ENCODE measurements around the gene GPR89B.
A peak's percentile ranks its signal among the peaks of the same experiment; 100 is the strongest.
"Not testable (repeated sequence)": the region's sequence is repeated elsewhere in the genome, so short reads cannot be mapped to it uniquely, and the experiment has no call there.

GPR89B gene

DNA sequence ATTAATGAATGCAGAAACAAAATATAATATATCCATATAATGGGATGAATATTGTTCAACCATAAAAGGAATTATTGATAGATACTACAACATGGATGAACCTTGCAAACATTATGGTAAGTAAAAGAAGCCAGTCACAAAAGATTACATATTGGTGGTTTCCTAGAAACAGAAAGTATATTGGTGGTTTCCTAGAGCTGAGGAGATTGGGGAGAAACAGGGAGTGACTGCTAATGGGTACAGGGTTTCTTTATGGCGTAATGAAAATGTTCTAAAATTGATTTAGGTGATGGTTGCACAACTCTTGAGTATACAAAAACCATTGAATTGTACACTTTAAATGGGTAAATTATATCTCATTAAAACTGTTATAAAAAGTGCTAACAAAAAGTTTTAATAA, 14.3 kb downstream of the GPR89B start:
- not testable (repeated sequence) for DNase-seq

DNA sequence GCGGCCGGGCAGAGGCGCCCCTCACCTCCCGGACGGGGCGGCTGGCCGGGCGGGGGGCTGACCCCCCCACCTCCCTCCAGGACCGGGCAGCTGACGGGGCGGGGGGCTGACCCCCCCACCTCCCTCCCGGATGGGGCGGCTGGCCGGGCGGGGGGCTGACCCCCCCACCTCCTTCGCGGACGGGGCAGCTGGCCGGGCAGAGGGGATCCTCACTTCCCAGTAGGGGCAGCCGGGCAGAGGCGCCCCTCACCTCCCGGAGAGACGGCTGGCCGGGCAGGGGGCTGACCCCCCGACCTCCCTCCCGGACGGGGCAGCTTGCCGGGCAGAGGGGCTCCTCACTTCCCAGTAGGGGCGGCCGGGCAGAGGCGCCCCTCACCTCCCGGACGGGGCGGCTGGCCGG, 21.3 kb downstream of the GPR89B start:
- DNase-seq: not testable (repeated sequence)

DNA sequence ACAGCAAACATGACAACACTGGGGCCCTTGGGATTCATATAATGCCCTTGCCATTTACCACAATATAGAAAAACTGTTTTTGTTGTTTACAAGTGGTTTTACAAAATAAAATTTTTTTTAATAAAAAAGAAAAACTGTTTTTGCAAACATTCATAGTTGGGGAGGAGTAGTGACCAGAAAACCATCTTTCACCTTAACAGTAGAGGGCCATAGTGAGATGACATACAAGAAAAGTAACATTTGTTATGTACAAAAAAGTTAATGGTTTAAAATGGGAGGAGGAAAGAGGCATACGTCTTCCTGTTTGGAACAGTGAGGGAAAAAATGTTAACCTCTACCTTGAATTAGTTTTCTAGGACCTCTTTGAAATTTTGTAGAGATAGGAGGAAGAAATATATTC, 30.7 kb downstream of the GPR89B start:
- DNase-seq: not testable (repeated sequence)

DNA sequence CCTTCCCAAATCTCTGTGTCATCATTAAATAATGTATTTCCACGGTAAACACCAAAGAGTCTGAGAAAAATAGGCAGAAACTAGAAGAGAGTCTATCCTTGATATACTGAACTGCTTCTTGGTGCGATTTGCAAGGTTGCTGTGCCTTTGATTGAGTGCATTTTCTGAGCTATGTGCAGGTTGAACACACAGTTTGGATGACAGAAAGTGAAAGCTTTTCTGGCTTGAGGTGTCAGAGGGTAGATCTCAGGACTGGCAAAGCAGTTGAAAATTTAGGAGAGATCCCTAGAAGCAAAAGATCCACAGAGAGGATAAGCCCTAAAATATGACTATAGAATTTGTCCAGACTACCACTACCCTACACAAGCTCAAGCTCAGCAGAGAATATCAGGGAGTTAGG, 31.5 kb downstream of the GPR89B start:
- DNase-seq: not testable (repeated sequence)

DNA sequence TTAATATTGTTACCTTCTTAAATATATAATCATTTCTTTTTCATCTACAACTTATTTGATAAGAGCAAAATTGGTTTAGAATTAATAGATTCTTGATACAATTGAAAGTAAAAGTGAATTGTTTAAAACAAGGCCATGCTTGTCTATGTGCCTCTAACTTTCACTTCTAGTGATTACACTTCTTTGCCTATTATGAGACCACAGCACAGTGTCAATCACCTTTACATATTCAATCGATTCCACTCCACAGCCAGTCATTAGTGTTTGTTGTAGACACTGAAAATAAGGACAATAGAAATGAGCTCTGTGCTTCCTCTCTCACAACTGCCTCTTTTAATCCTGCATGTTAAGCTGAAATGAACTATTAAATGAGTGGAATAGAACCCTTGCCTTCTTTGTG, 36.4 kb downstream of the GPR89B start:
- DNase-seq: not testable (repeated sequence)

DNA sequence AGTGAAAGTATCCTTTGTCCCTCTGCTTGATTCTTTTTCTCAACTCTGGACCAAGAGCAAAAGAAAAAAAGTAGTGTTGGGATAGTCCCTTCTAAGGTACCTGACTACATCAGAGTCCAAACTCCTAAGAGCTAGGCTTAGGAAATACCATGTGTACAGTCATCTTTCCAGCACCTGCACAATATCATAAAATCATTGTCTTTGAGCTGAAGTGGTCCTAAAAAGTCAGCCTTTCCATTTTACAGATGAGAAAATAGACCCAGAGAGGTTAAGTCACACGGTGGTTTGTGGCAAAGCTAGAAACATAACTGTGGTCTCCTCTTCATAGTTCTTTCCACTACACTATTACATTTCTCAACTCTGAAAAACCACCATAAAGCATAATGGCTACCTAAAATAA, 38.4 kb downstream of the GPR89B start:
- DNase-seq: not testable (repeated sequence)

DNA sequence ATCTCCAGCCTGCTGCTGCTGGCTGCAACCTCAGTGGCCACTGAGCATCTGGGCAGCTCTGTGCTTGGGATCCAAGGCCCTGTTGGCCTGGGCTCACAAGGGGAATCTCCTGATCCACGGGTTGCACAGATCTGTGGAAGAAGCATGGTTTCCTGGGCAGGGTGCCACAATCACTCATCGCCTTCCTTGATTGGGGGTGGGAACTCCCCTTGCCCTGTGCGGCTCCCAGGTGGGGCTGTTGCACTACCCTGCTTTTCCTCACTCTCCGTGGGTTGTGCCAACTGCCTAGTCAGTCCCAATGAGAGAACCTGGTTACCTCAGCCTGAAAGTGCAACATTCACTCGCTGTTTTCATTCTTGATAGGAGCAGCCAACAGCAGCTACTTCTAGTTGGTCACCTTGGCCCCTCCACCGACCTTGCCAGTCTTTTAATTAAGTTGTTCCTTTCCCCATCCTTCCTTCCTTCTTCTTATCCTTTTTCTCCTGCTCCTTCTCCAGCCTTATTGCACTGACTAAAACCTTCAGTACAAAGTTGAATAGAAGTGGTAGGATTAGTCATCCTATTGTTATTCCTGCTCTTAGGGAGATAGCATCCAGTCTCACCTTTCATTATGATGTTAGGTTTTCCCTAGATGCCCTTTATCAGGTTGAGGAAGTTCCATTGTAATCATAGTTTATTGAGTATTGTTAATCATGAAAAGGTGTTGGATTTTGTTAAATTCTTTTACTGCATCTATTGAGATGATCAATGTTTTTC, 50.9 kb downstream of the GPR89B start:
- DNase-seq: not testable (repeated sequence)

DNA sequence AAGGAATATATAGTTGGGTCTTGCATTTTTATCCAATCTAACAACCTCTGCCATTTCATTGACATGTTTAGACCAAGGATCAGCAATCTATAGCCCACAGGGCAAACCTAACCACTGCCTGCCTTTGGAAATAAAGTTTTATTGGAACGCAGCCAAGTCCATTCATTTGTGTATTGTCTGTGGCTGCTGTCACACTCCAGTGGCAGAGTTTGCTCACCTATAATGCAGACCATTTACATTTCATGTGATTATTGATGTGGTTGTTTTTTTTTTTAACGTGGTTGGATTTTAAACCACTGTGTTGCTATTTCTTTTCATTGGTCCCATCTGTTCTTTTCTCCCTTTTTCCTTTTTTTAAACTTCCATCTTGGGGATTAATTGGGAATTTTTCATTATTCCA, 57.2 kb downstream of the GPR89B start:
- DNase-seq: peak in 1 of 2 experiments; percentile 36

DNA sequence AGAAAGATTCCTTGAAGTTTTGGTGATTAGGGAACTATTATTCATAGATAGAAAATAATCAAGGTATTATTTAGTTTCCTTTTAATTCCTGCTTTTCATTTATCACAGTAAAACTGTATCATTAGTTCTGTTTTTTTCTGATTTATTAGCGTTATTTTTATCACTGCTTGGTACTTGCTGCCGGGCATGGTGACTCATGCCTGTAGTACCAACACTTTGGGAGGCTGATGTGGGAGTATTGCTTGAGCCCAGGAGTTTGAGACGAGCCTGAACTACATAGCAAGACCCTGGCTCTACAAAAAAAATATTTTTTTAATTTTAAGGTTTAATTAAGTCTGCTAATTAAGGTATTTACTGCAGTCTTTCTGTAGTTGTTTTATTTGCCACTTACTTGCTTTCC, 59.7 kb downstream of the GPR89B start:
- not testable (repeated sequence) for DNase-seq

DNA sequence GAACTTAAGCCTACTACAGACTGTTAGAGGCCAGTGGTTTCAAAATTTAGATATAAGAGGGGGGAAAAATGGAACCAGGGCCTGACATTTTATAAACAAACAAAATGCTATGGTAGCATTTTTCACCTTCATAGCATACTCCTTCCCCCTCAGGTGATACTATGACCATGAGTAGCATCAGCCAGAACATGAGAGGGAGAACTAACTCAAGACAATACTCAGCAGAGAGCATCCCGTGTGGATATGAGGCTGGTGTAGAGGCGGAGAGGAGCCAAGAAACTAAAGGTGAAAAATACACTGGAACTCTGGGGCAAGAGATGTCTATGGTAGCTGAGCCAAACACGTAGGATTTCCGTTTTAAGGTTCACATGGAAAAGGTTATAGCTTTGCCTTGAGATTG, 64.7 kb downstream of the GPR89B start:
- DNase-seq: not testable (repeated sequence)

DNA sequence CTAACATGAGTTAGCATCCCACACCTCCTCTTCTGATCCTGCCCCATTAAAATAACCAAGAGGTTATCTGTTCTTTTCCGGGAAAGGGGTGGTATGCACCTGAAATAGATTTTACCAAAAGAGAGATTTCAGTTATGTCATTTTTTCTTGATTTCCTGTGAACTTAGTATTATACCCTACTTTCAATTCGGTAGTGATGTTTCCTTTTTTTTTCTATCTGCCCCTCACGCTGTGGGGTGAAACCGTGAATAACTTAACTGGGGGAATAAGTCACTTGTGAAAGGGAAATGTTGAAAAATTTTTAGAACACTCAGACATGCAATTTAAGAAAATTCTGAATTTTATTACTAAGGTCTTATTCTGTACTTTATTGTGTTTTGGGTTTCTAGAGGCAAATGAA, 65.2 kb downstream of the GPR89B start:
- DNase-seq: not testable (repeated sequence)

DNA sequence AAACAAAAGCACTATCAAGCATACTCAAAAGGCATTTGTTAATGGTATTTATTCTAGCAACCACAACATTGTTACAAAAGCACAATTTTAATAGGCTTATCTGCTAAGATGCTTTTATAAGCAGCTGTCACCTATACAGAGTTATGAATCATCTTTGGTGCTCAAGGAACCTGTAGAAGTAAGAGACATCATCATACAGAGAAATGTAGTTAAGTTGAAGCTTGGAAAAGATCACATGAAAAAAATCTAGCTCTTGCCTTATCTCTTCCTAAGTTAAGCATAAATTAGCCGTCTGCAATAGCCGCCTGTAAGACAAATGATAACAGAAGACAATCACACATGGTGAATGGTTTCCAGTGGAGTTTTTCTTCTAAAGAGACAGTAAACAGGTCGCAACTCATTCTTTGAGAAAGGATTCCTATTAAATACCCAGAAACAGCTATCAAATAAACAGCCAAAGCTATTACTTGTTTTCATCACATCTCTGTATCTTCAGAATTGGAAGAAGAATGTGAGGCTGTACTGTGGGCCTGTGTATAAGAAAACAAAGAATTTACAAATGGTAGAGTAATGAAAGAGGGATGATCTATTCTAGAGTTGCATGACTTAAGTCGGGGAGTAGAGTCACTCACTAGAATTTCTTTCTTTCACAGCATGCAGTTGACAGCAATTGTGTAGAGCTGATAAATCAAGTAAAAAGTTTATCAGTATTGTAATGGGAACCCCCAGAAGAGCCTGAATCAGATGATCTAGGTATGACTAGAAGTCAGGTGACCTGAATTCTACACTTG, 65.8 kb downstream of the GPR89B start:
- DNase-seq: not testable (repeated sequence)

DNA sequence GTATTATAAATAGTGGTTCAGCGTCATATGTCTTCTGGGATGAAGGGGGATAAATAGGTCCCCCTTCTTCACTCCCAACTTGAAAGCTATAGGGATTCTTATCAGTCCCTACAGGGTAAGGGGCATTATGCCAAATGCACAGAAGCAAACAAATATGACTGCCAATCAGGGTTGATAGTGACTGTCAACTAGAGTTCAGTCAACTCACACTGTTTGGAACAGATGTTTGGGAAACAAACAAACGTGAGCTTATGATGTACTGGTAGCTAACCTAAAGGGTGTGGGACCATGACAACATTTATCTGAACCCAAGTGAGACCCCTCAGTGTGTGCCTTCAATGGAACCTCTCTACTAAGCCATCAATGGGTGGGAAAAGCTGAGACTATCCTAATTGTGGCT, 67.9 kb downstream of the GPR89B start:
- not testable (repeated sequence) for DNase-seq

DNA sequence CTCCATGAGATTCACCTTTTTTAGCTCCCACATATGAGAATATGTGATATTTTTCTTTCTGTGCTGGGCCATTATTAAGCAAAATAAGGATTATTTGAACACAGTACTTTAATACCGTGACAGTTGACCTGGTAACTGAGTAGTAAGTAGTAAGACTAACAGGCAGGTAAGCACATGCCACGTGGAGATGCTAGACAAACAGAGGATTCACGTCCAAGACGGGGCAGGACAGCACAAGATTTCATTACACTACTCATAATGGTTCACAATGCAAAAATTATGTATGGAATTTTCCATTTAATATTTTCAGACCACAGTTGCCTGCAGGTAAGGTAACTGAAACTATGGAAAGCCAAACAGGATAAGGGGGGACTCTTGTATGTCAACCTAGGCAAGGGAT, 79.5 kb downstream of the GPR89B start:
- not testable (repeated sequence) for DNase-seq

DNA sequence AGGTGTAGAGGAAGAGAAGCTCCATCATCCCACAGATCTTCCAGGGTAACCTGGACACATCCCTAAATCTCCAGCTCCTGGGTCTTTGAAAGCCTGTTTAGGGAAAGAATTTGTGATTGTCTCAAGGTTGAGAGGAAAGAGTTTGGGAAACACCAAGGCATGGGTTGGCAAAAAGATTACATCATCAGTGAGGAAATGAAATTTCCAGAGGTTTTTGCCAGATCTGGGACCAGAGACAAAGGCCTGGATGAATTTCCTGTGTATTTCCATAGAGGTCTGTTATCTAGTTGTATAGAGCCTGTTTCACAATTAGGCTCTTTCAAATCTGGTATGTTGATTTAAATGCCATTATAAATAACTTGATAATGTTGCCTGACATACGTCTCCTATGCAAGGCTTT, 82.3 kb downstream of the GPR89B start:
- DNase-seq: no peak

DNA sequence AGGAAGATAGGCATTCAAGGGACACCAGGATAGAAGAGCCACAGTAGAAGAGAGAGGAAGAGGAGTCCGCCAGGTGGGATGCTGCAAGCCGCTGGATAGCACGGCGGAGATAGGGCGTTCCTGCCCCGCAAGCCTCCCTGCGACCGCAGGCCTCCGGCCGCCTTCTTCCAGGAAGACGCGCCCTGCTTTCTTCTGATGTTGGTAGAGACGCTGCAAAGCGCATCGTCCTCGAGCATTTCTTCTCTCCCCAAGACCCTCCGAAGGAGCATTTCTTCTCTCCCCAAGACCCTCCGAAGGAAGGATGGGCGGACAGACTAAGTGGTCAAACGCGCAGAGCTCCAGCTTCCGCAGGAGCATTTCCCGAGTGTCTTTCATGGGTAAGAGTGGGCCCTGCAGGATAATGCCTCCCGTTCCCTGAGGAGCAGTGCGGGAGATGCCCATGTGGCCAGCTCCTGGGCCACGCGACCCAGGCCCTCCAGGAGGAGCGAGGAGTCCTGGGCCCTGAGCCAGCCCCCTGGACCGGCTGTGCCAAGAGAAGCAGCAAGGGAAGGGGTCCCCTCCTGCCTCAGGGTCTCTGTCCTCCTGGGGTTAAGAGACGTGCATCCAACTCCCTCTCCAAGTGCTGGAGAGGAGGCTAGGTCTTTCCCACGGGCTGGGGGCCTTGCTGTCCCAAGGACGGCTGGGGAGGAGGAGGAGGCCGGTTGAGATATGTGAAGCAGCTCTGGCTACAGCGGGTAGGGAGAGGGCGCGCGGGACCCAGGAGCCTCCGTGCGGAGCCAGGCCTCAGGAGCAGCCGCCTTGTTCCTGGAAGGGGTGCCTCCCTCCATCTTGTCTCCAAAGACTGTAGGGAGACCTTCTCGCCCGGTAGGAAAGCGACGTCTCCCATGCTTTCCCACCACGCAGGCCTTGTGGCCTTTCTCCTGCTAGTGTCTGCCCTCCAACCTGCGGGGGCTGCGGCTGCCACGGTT, 85.2 kb downstream of the GPR89B start:
- not testable (repeated sequence) for DNase-seq

DNA sequence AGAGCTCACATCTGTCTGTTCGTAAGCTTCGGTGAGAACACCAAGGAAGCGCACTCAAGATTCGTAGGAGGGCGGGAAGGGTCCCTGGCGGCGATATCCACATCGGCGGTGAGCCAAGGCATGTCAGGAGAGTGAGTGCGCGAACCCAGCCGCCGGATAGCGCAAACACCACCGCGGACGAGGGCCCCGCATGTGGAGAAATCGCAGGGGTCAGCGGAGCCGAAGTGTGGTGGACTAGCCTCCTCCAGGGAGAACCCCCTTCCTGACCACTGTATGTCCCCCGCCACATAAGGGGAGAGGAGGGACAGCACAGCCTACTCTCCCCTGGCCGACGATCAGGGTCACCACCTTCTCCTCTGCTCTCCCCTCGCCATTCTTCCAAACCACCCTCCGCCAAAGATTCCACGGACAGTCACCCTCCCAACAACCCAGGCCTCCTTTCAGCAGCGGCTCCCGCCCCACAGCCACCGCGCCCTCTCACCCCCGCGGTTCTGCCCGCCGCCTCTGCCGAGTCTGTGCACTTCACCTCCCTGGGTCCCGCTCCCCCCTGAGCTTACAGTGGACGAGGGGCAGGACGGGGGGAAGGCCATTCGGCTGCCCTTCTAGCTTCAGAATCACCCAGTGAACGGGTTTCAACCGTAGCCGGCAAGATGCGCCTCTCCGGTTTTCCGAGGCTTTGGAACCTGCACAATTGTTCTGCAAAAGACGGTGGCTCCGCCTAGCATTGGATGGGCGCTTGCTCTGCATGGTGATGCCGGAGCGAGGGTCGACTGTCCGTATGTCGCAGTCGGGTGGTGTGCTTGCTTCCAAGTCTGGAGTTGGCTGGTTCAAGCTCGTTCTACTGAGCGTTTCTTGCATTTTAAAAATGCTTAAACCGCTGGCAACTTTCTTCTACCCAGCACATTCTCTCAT, 86.3 kb downstream of the GPR89B start:
- DNase-seq: not testable (repeated sequence)

DNA sequence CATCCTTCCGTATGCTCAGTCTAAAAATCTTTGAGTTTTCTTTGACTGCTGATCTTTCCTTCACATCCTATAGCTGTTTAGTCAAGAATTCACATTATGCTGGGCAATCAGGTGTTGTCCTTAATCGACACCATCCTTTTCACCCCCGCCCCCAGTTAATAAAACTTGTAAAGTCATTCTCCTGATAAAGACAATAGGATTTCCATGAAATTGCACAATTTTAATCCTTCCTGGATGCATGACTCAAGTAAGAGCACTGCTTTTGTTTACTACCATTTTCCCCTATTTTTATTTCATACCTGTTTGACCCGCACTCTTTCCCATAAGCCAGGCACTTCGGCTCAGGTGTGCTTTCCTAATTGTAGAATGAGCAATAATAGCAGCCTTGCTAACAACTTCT, 96.7 kb downstream of the GPR89B start:
- not testable (repeated sequence) for DNase-seq

DNA sequence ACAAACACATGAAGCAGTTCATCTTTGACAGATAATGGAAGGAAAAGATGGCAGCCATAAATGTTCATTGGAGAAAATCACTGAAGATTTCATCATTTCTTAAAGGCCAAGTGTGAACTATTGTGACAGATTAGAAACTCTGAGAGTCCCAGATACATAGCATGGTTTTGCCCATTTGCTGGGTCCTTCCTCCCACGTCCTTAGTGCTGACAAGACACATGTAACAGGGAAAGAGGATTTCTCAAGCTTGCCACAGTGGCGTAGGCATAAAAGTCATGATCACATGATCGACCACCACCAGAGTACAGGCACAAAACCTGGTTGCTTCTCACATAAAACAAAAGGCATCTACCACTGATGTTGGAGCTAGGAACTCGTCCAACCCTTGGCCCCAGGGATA, 98.8 kb downstream of the GPR89B start:
- not testable (repeated sequence) for DNase-seq

DNA sequence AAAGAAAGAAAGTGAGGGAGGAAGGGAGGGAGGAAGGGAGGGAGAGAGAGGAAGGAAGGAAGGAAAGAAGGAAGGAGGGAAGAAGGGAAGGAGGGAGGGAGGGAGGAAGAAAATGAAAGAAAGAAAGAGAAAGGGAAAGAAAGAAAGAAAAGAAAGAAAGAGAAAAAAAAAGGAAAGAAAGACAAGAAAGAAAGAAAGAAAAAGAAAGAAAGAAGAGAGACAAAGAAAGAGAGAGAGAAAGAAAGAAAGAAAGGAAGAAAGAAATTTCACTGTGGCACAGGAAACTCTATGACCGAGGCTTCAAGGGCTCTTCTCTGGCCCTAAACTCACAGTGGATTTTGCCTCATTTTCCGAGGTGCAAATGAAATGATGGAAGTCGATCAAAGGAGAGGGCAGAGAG, 104.0 kb downstream of the GPR89B start:
- DNase-seq: not testable (repeated sequence)

DNA sequence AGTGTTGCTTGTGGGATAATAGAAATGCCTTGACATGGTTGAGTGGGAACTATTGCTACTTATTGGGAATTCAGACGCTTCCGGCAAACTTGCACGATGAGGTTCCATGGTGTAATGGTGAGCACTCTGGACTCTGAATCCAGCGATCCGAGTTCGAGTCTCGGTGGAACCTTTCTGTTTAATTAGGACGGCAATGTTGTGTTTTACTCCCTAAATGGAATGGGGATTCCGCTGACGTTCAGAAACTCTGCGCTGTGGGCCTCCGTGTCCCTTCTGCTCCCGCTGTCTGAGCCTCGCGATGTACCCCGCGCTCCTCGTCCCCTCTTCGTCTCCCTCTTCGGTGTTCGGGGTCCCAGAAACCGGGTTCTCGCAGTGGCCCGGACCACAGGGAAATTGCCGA, 104.5 kb downstream of the GPR89B start:
- not testable (repeated sequence) for DNase-seq

DNA sequence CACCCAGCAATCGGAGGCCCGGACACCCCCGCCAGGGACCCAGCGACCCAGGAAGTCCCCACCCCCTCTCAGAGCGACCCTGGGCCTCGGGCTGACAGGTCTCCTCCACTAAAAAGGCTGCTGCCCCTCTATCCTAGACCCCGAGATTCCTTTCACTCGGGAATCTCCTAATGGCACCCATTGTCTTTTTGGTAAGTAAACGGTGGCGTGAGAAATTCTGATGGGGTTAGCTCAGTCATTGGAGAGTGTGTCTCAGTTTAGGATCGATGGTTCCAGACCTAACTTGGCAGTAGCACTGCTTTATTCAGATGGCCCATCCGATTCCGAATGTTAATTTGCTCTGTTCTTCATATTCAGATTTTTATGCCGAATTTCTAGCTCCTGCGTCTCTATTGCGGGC, 104.9 kb downstream of the GPR89B start:
- DNase-seq: not testable (repeated sequence)

All from NCI-H2081 (cell line).